T-helper 9 cell (primary cell): ENCODE results near the gene CD83.
"Not testable (repeated sequence)": the region's sequence is repeated elsewhere in the genome, so short reads cannot be mapped to it uniquely, and the experiment has no call there.

ENCODE experiments used
- DNase-seq: peaks from one replicate; pipeline ENCODE4 v3.0.0-alpha.2; 2020

Gene CD83

DNA sequence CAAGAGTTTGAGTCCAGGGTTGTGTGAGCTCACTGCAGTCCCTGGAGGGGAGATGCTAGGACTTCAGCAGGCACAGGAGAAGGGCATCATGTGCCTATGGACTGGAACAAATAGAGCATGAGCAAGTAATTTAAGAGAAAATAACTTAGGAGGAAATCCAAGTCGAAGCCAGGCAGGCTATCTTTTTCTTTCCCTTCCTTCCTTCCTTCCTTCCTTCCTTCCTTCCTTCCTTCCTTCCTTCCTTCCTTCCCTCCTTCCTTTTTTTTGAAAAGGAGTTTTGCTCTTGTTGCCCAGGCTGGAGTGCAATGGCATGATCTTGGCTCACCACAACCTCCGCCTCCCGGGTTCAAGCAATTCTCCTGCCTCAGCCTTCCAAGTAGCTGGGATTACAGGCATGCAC is 33.7 kb downstream of the CD83 start:
- not testable (repeated sequence) for DNase-seq

DNA sequence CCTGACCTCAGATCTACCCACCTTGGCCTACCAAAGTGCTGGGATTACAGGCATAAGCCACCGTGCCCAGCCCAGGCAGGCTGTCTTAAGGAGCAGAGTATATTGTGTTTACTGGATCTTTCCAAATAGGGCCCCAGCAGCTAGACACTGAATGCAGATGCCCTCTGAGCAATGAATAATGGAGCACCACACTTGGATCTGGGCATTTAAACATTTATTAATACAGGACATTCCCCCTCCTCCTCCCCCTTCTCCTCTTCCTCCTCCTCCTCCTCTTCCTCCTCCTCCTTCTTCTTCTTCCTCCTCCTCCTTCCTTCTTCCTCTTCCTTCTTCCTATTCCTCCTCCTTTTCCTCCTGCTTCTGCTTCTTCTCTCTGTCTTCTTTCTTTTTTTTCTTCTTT is 34.2 kb downstream of the CD83 start:
- DNase-seq = no peak

DNA sequence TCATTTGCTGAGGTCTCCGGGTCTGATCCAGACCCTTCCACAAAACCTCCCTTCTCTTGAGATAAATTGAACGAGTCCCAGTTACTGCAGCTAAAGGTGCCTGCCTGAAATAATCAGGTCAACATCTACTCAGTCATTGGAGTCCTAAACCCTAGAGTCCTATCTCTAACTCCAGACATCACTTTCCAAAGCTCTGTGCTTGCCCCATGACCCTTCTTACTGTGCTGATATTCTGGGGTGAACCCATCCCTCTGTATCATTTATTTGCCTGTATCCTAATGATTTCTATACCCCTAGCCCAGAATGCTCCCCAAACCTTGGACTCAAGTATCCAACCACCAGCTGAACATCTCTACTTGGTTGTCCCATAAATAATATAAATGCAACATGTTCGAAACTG is 35.7 kb downstream of the CD83 start:
- no peak for DNase-seq

DNA sequence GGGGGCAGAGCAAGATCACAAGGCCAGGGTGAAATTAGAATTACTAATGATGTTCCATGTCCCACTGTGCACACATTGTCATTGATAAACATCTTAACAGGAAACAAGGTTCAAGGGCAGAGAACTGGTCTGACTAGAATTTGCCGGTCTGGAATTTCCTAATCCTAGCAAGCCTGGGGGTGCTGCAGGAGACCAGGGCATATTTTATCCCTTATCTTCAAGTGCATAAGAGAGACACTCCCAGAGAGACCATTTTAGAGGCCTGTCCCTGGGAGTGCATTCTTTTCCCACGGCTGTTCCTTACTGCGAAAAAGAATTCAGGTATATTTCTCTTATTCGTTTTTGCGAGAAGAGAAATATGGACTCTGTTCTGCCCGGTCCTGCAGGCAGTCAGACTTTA is 41.5 kb downstream of the CD83 start:
- DNase-seq = no peak

GRCh38 chr6:14162826-14163225 is 45.3 kb downstream of the CD83 start:
- no peak for DNase-seq

- DNase-seq = no peak
Observed at GRCh38 chr6:14165091-14165490, 47.5 kb downstream of the CD83 start.

- DNase-seq = no peak
Observed at GRCh38 chr6:14166839-14167238, 49.3 kb downstream of the CD83 start.

- no peak for DNase-seq
Observed at GRCh38 chr6:14170128-14170527, 52.6 kb downstream of the CD83 start.

- DNase-seq = no peak
Observed at GRCh38 chr6:14172562-14172961, 55.0 kb downstream of the CD83 start.

DNA sequence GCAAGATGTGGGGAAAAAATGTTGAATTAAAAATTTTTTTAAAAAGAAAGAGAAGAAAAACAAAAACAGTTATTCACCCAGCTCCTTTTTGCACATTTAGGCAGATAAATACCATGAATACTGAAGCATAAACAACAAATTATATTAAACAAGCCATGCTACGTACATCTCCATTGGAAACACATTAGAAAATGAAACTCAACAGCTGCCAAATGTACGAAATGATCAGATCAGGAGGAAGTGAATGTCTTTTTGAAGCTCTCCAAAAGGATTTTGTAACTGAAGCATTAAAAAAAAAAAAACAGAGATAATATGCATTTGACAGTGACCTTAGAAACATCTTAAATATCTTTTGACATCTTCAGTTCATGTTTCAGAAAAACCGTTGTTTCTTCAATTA is 56.7 kb downstream of the CD83 start:
- DNase-seq = no peak

- no peak for DNase-seq
Observed at GRCh38 chr6:14174996-14175395, 57.4 kb downstream of the CD83 start.

DNA sequence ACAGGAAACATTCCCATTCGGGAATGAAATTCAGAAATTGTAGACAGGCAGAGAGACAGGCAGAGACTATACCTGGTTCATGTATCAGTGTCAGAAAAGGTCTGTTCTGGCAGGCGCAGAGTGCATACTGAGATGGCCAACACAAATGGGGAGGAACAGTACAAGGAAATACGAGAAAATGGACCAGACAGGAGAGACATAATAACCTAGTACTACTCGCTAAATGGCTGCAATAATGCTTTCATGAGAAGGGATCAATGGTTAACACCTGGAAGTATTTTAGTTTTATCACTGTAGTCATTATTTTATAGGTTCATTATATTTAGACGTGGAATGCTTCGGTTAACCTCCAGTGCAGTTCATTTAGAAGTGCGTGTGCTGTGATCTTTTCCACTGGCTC is 58.9 kb downstream of the CD83 start:
- no peak for DNase-seq

- DNase-seq = no peak
Observed at GRCh38 chr6:14177413-14178082, 60.0 kb downstream of the CD83 start.

DNA sequence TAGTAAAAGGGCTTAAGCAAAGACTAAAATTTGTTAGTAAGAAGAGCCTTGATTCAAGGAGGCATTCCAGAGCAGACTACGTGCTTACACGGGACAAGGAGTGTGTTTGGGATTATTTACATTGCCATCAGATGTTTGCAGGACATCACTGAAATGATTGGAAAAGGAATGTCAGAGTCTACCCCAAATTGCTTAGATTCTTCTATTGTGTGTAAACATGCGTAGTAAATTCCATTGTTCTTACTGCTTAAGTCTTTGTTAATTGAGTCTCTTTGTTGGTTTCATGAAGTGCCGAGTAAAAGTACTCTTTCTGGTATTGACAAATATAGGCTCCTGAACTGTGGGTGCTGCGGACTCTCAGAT is 60.5 kb downstream of the CD83 start:
- DNase-seq = no peak

- DNase-seq = no peak
Observed at GRCh38 chr6:14180609-14181008, 63.0 kb downstream of the CD83 start.

DNA sequence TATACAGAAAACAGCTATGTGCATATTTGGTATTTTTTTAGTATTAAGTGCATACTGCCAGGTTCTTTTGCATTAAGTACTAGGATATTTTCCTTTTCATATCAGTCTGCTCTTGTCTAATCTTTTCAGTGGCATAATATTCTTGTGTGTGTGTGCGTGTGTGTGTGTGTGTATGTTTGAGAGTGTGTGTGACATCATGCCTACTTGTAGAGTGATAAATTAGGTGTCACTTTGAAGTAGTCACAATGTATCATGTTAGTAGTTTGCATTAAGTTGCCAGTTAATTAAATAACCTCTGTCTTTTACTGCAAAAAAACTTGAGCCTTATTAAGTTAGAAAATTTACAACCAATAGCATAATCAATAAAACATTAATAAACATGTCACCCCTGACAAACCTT is 65.3 kb downstream of the CD83 start:
- no peak for DNase-seq
